Measurements from ENCODE around the gene LYPD6B. TPM values are rescaled to one million over a fixed set of nuclear protein-coding genes. Genes with fewer than 3 reads are reported as not detected.

LYPD6B gene
- polyA plus RNA-seq, 1 of the 3 experiments (the other 2 are of a cell fraction): 18.2 TPM

DNA sequence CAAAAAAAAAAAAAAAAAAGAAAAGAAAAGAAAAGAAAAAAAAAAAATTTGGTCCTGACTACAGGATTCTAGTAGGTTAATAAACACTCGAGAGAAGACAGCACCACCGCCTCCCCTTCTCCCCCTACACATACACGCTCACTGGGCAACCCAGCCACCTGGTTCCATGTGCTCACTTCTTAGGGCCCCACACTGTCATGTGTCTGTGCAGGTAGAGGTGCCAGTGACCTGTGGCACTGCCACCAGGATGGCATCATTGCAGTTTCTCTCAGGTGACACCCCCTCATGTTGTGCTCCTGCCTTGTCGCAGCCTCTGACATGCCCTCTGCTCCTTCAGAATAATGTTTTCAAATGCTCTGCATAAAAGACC, 39.7 kb upstream of the LYPD6B start:
- H4K20me1 ChIP-seq (ENCODE audit: insufficient read depth): no peaks in the 10 kb centered on the region
- no peak overlapping the region for H3K4me2 ChIP-seq
- H3K36me3 ChIP-seq (replicated peaks in 1 of 2; ENCODE audit: control insufficient read depth in 1 of 2, insufficient read depth in 2 of 2, low read length in 1 of 2): peaks cover 0 to 2% of the 10 kb centered on the region in 2 experiments
- no peaks in the 10 kb centered on the region for H3K9me2 ChIP-seq
- no peaks in the 10 kb centered on the region; a peak in 1 of 4 replicates for H3K4me1 ChIP-seq (ENCODE audit: control insufficient read depth in 1 of 2, insufficient read depth in 2 of 2, low read depth in 1 of 2, low read length in 1 of 2)
- POLR2A ChIA-PET: no interaction called here
- DNase-seq: no peak
- H3K27ac ChIP-seq (ENCODE audit: low read depth in 2 of 2, low read length in 1 of 2): no peak overlapping the region
- H3K9ac ChIP-seq: no peak overlapping the region
- no peak overlapping the region for H2AFZ ChIP-seq (ENCODE audit: low read depth)
- no peak overlapping the region for H3K4me3 ChIP-seq (ENCODE audit: low read depth in 2 of 2, low read length in 1 of 2)
- CTCF ChIA-PET: interaction anchor here (1.2 to 1.4 kb wide), 2 partner anchors 9 to 18 kb away, joined by 3 read pairs; no protein-coding TSS in a partner anchor
- H3K27me3 ChIP-seq (ENCODE audit: insufficient read depth): no peaks in the 10 kb centered on the region
- H3F3A ChIP-seq (replicated peaks; ENCODE audit: insufficient read depth): no peaks in the 10 kb centered on the region
- no peaks in the 10 kb centered on the region for H3K9me3 ChIP-seq
- 75% methylated on average over 4 of the region's 4 CpGs for WGBS (ENCODE audit: low lambda C conversion rate)
- no peak for TF ChIP-seq PBX3 (IDR thresholded peaks at IDR 0.05)
- no peak for TF ChIP-seq MAX (IDR thresholded peaks at IDR 0.05; ENCODE audit: low read depth)
- TF ChIP-seq MEF2A (IDR thresholded peaks at IDR 0.05; ENCODE audit: borderline replicate concordance, low read depth): no peak
- TF ChIP-seq, protein P1, sequence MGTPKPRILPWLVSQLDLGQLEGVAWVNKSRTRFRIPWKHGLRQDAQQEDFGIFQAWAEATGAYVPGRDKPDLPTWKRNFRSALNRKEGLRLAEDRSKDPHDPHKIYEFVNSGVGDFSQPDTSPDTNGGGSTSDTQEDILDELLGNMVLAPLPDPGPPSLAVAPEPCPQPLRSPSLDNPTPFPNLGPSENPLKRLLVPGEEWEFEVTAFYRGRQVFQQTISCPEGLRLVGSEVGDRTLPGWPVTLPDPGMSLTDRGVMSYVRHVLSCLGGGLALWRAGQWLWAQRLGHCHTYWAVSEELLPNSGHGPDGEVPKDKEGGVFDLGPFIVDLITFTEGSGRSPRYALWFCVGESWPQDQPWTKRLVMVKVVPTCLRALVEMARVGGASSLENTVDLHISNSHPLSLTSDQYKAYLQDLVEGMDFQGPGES (IDR thresholded peaks at IDR 0.05; ENCODE audit: low read depth, low read length): no peak
- no peak for TF ChIP-seq TAF1 (IDR thresholded peaks at IDR 0.05; ENCODE audit: borderline replicate concordance, low read depth, low read length)
- TF ChIP-seq, protein P2, sequence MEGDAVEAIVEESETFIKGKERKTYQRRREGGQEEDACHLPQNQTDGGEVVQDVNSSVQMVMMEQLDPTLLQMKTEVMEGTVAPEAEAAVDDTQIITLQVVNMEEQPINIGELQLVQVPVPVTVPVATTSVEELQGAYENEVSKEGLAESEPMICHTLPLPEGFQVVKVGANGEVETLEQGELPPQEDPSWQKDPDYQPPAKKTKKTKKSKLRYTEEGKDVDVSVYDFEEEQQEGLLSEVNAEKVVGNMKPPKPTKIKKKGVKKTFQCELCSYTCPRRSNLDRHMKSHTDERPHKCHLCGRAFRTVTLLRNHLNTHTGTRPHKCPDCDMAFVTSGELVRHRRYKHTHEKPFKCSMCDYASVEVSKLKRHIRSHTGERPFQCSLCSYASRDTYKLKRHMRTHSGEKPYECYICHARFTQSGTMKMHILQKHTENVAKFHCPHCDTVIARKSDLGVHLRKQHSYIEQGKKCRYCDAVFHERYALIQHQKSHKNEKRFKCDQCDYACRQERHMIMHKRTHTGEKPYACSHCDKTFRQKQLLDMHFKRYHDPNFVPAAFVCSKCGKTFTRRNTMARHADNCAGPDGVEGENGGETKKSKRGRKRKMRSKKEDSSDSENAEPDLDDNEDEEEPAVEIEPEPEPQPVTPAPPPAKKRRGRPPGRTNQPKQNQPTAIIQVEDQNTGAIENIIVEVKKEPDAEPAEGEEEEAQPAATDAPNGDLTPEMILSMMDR (IDR thresholded peaks at IDR 0.05): no peak
- no peak for TF ChIP-seq RFX5 (IDR thresholded peaks at IDR 0.05; ENCODE audit: low read length)
- no peak for TF ChIP-seq GATA2 (CRISPR knock-in tag; IDR thresholded peaks at IDR 0.05)
- TF ChIP-seq SIN3A (IDR thresholded peaks at IDR 0.05; ENCODE audit: borderline replicate concordance, low read depth, low read length): no peak
- TF ChIP-seq GABPA (IDR thresholded peaks at IDR 0.05; ENCODE audit: low read depth): no peak
- TF ChIP-seq, protein P3, sequence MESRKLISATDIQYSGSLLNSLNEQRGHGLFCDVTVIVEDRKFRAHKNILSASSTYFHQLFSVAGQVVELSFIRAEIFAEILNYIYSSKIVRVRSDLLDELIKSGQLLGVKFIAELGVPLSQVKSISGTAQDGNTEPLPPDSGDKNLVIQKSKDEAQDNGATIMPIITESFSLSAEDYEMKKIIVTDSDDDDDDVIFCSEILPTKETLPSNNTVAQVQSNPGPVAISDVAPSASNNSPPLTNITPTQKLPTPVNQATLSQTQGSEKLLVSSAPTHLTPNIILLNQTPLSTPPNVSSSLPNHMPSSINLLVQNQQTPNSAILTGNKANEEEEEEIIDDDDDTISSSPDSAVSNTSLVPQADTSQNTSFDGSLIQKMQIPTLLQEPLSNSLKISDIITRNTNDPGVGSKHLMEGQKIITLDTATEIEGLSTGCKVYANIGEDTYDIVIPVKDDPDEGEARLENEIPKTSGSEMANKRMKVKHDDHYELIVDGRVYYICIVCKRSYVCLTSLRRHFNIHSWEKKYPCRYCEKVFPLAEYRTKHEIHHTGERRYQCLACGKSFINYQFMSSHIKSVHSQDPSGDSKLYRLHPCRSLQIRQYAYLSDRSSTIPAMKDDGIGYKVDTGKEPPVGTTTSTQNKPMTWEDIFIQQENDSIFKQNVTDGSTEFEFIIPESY (IDR thresholded peaks at IDR 0.05; ENCODE audit: borderline replicate concordance, low read depth): no peak
- TF ChIP-seq REST (IDR thresholded peaks at IDR 0.05; ENCODE audit: low read depth, low read length): no peak
- no peak for TF ChIP-seq FOXJ3 (CRISPR knock-in tag; IDR thresholded peaks at IDR 0.05)
- no peak for TF ChIP-seq RCOR1 (IDR thresholded peaks at IDR 0.05; ENCODE audit: low read length)
- TF ChIP-seq RAD21 (IDR thresholded peaks at IDR 0.05; ENCODE audit: low read length): no peak
- no peak for TF ChIP-seq NRF1 (IDR thresholded peaks at IDR 0.05; ENCODE audit: low read depth, low read length)
- no peak for TF ChIP-seq TEAD4 (IDR thresholded peaks at IDR 0.05; ENCODE audit: borderline replicate concordance, insufficient read depth)
- TF ChIP-seq USF2 (IDR thresholded peaks at IDR 0.05; ENCODE audit: borderline replicate concordance, low read depth, low read length): no peak
- no peak for TF ChIP-seq POLR2AphosphoS5 (IDR thresholded peaks at IDR 0.05; ENCODE audit: low read depth, low read length)
- H3K79me2 ChIP-seq (ENCODE audit: insufficient read depth): no peaks in the 10 kb centered on the region

All from SK-N-SH (cell line).